K562 (cell line): Measurements from ENCODE around the gene FAM124A.

Source experiments
- ARHGAP35 ChIP-seq: fragments of 450-650 bp; IDR thresholded peaks from 2 replicates; pipeline ENCODE4 v1.6.1; 2018; ENCODE audit not compliant: partially characterized antibody
- CEBPB ChIP-seq: fragments of 450-650 bp; IDR thresholded peaks from 2 replicates; pipeline ENCODE4 v1.6.1; 2016; ENCODE audit warnings: missing genetic modification characterization, missing compliant biosample characterization
- EGR1 ChIP-seq: fragments of 450-650 bp; conservative IDR thresholded peaks from 2 replicates; pipeline ENCODE4 v1.6.1; 2017; ENCODE audit warnings: mild to moderate bottlenecking
- FOXA3 ChIP-seq, 2 experiments: fragments of 450-650 bp in 1 of 2; sonication (generic) in 1 of 2; formaldehyde crosslinking; IDR thresholded peaks in 1 of 2; conservative IDR thresholded peaks in 1 of 2; 2 replicates each; pipeline versions ENCODE4 v1.4.0 to v1.8.0; 2020 to 2022; ENCODE audit warnings: mild to moderate bottlenecking in 2 of 2, missing genetic modification reagents in 1 of 2
- KLF13 ChIP-seq: fragments of 450-650 bp; IDR thresholded peaks from 2 replicates; pipeline ENCODE4 v1.6.1; 2016; ENCODE audit warnings: missing genetic modification characterization, low read depth, mild to moderate bottlenecking, missing compliant biosample characterization, moderate library complexity, borderline replicate concordance
- MYC ChIP-seq, 2 experiments: fragments of 250-450 bp in 1 of 2; sonication (Bioruptor Pico) in 1 of 2; IDR thresholded peaks; 2 replicates each; pipeline versions ENCODE4 v1.5.1 to v1.6.1; 2012 to 2021; ENCODE audit warnings: low read depth in 2 of 2, borderline replicate concordance in 1 of 2, improper control_type of control experiment in 1 of 2, low read length in 1 of 2, mild to moderate bottlenecking in 1 of 2, moderate library complexity in 1 of 2
- NBN ChIP-seq: fragments of 450-650 bp; IDR thresholded peaks from 2 replicates; pipeline ENCODE4 v1.6.1; 2016; ENCODE audit warnings: low read depth, mild to moderate bottlenecking
- NR3C1 ChIP-seq: sonication (generic); formaldehyde crosslinking; IDR thresholded peaks from 2 replicates; pipeline ENCODE4 v1.8.1; 2022; ENCODE audit warnings: missing genetic modification reagents
- POLR2A ChIP-seq: fragments of 450-650 bp; conservative IDR thresholded peaks from 2 replicates; pipeline ENCODE4 v1.6.1; 2016
- SMAD1 ChIP-seq: fragments of 150-350 bp; IDR thresholded peaks from 2 replicates; pipeline ENCODE4 v1.6.1; 2014; ENCODE audit warnings: low read length, low read depth; ENCODE audit not compliant: partially characterized antibody
- SREBF2 ChIP-seq: sonication (generic); formaldehyde crosslinking; IDR thresholded peaks from 2 replicates; pipeline ENCODE4 v1.4.0; 2020; ENCODE audit warnings: mild to moderate bottlenecking, missing genetic modification reagents
- TF ChIP-seq, protein P1 (sequence below), 2 experiments: fragments of 450-650 bp; formaldehyde crosslinking in 1 of 2; IDR thresholded peaks; 2 replicates each; pipeline versions ENCODE4 v1.4.0 to v1.6.1; 2014 to 2020; ENCODE audit warnings: mild to moderate bottlenecking in 2 of 2, borderline replicate concordance in 1 of 2, low read depth in 1 of 2

DNA sequence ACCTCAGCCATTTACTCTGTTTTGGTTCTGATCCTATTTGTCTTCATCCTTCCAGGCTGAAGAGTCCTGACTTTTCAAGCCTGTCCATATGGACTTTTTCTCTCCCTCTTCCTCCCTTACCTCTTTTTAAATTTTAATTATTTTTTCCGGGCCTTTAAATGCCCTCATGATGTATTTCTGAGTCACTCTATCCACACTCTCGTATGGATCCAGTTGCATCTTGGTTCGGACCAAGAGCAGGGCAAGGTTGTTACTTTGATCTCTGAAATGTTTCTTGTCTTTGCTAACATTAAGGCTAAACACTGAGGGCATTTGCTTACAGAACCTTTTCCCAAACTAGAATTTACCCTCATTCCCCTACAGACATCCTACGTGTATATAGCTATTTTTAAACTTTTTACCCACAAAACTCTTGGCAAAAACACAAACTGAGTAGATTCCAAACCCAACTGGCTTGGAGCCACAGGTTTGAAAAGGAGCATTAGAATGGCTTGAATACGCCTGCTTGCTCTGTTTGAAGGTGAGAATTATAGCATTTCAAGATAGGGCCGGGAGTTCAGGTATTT is 69.9 kb downstream of the FAM124A start:
- TF ChIP-seq NBN (no peak), CEBPB (tag) (no peak), SMAD1 (no peak), POLR2A (no peak), EGR1 (no peak), FOXA3 (CRISPR knock-in tag; conservative IDR thresholded peaks at IDR 0.05 in 1 of 2, IDR thresholded peaks at IDR 0.05 in 1 of 2) (no peak), ARHGAP35 (no peak), NR3C1 (CRISPR knock-in tag) (no peak), KLF13 (tag) (no peak), SREBF2 (CRISPR knock-in tag) (no peak), MYC (IDR thresholded peaks at IDR 0.05; ENCODE audit: low read depth, low read length) (no peak), MYC (CRISPR knock-in tag; IDR thresholded peaks at IDR 0.05; ENCODE audit: borderline replicate concordance, low read depth) (no peak)
- TF ChIP-seq, protein P1, sequence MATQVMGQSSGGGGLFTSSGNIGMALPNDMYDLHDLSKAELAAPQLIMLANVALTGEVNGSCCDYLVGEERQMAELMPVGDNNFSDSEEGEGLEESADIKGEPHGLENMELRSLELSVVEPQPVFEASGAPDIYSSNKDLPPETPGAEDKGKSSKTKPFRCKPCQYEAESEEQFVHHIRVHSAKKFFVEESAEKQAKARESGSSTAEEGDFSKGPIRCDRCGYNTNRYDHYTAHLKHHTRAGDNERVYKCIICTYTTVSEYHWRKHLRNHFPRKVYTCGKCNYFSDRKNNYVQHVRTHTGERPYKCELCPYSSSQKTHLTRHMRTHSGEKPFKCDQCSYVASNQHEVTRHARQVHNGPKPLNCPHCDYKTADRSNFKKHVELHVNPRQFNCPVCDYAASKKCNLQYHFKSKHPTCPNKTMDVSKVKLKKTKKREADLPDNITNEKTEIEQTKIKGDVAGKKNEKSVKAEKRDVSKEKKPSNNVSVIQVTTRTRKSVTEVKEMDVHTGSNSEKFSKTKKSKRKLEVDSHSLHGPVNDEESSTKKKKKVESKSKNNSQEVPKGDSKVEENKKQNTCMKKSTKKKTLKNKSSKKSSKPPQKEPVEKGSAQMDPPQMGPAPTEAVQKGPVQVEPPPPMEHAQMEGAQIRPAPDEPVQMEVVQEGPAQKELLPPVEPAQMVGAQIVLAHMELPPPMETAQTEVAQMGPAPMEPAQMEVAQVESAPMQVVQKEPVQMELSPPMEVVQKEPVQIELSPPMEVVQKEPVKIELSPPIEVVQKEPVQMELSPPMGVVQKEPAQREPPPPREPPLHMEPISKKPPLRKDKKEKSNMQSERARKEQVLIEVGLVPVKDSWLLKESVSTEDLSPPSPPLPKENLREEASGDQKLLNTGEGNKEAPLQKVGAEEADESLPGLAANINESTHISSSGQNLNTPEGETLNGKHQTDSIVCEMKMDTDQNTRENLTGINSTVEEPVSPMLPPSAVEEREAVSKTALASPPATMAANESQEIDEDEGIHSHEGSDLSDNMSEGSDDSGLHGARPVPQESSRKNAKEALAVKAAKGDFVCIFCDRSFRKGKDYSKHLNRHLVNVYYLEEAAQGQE (IDR thresholded peaks at IDR 0.05; ENCODE audit: borderline replicate concordance): no peak
- TF ChIP-seq, protein P1 (CRISPR knock-in tag; IDR thresholded peaks at IDR 0.05; ENCODE audit: low read depth): no peak
